Mucosa of descending colon (tissue), 3 donors: ENCODE results near the gene NCOA6. TPM values are rescaled to one million over a fixed set of nuclear protein-coding genes. Genes with fewer than 3 reads are reported as not detected.

Source experiments
- ATAC-seq: fragments of 200-7000 bp; cut with Tn5 transposase; one replicate; pipeline ENCODE4 v1.9.1; 2020; ENCODE audit warnings: mild to moderate bottlenecking, moderate library complexity
- DNase-seq, 3 donors: peaks; one replicate each; pipeline ENCODE4 v3.0.0-alpha.2; 2020
- H3K36me3 ChIP-seq: fragments of 200-600 bp; one replicate; pipeline ENCODE4 v1.8.0; 2021; ENCODE audit warnings: low read depth, mild to moderate bottlenecking
- H3K4me1 ChIP-seq: fragments of 200-600 bp; one replicate; pipeline ENCODE4 v1.8.0; 2021; ENCODE audit warnings: low read depth, mild to moderate bottlenecking
- H3K4me3 ChIP-seq: fragments of 200-600 bp; one replicate; pipeline ENCODE4 v1.8.0; 2021; ENCODE audit warnings: mild to moderate bottlenecking
- H3K9me3 ChIP-seq: fragments of 200-600 bp; one replicate; pipeline ENCODE4 v1.8.0; 2021; ENCODE audit warnings: mild to moderate bottlenecking
- CTCF ChIP-seq: fragments of 200-600 bp; IDR thresholded peaks from one replicate; pipeline ENCODE4 v1.8.0; 2022; ENCODE audit warnings: antibody characterized with exemption, mild to moderate bottlenecking
- intact Hi-C, 2 donors: fragments of 100-400 bp; cut with DNase I in 1 of 2; cut with micrococcal nuclease in 1 of 2; formaldehyde crosslinking; loops; one replicate each; pipeline versions ENCODE4 v1.11.0 to v1.11.1; 2022; cut with DNase I, micrococcal nuclease
- total RNA-seq, 3 donors: library from RNA; stranded (reverse); fragmentation: NEBNext Ultra II Directional in 2 of 3; extraction: Animal tissue kit (Norgen Biotek cat#: 25700) in 2 of 3; gene quantifications; one replicate each; pipeline versions ENCODE4 v1.2.1 to v1.2.4, GENCODE V29; 2021 to 2023
- donor health status: DM: no; HTN: no; CAD: no; lungs with moderate emphysema.
- donor health status: DM: no; HTN: no; CAD: no.
- donor health status: DM: no; HTN: yes; CAD: no.

Gene NCOA6
- total RNA-seq, 3 donors from 2014 or later: 37.8 to 47.5 (median 44.3) TPM

GRCh38 chr20:34746674-34747073 is 78.8 kb downstream of the NCOA6 start:
- Histone ChIP-seq H3K9me3 (no peaks in the 10 kb centered on the region), H3K4me1 (no peaks in the 10 kb centered on the region), H3K4me3 (no peak overlapping the region), H3K36me3 (peaks cover 11% of the 10 kb centered on the region)
- DNase-seq (no peak), ATAC-seq (no peak)
- no peak for TF ChIP-seq CTCF
- intact Hi-C loops: no loop called here

GRCh38 chr20:34744847-34745246 is 80.6 kb downstream of the NCOA6 start:
- no peak overlapping the region for H3K4me3 ChIP-seq
- TF ChIP-seq CTCF: no peak
- DNase-seq (no peak), ATAC-seq (no peak)
- H3K9me3 ChIP-seq: no peaks in the 10 kb centered on the region
- peaks cover 5% of the 10 kb centered on the region for H3K36me3 ChIP-seq
- intact Hi-C loops: no loop called here
- no peaks in the 10 kb centered on the region for H3K4me1 ChIP-seq

- Histone ChIP-seq H3K9me3 (no peaks in the 10 kb centered on the region), H3K4me3 (no peak overlapping the region), H3K36me3 (no peaks in the 10 kb centered on the region), H3K4me1 (no peaks in the 10 kb centered on the region)
- intact Hi-C loops: no loop called here
- no peak for TF ChIP-seq CTCF
- ATAC-seq (no peak), DNase-seq (no peak)
These were observed 81.1 kb downstream of the NCOA6 start for GRCh38 chr20:34744340-34744739.

GRCh38 chr20:34743039-34743438 is 82.4 kb downstream of the NCOA6 start:
- ATAC-seq (no peak), DNase-seq (no peak)
- intact Hi-C loops: no loop called here
- Histone ChIP-seq H3K9me3 (no peaks in the 10 kb centered on the region), H3K4me1 (no peaks in the 10 kb centered on the region), H3K4me3 (no peak overlapping the region), H3K36me3 (no peaks in the 10 kb centered on the region)
- TF ChIP-seq CTCF: no peak

GRCh38 chr20:34736106-34736735 is 89.2 kb downstream of the NCOA6 start:
- ATAC-seq: no peak
- intact Hi-C loops: no loop called here

More at GRCh38 chr20:34736106-34736735, 89.2 kb downstream of the NCOA6 start:
- TF ChIP-seq CTCF: no peak
- no peaks in the 10 kb centered on the region for H3K36me3 ChIP-seq
- no peak overlapping the region for H3K4me3 ChIP-seq
- H3K4me1 ChIP-seq: no peaks in the 10 kb centered on the region
- H3K9me3 ChIP-seq: no peaks in the 10 kb centered on the region
- DNase-seq: no peak
